ENCODE measurements around the gene KCNMA1.

Gene KCNMA1

GRCh38 chr10:76864922-76865321 lies 772.7 kb downstream of the KCNMA1 start:
- DNase-seq = no peak

GRCh38 chr10:76858721-76859120 lies 778.9 kb downstream of the KCNMA1 start:
- no peak for DNase-seq

GRCh38 chr10:76840802-76841201 lies 796.8 kb downstream of the KCNMA1 start:
- DNase-seq = no peak

GRCh38 chr10:76839276-76839675 lies 798.3 kb downstream of the KCNMA1 start:
- DNase-seq = no peak

- DNase-seq = no peak
These were observed 807.4 kb downstream of the KCNMA1 start for GRCh38 chr10:76830218-76830617.

GRCh38 chr10:76829724-76830123 lies 807.9 kb downstream of the KCNMA1 start:
- DNase-seq = no peak

Data from GDM1 (cell line).